ENCODE measurements around the gene CSNK2A1.

- TF ChIP-seq JUND (IDR thresholded peaks at IDR 0.05; ENCODE audit: low read length) (no peak), EGR1 (IDR thresholded peaks at IDR 0.05; ENCODE audit: borderline replicate concordance, low read depth, low read length) (no peak), BRCA1 (IDR thresholded peaks at IDR 0.05; ENCODE audit: low read depth, low read length) (no peak), NRF1 (IDR thresholded peaks at IDR 0.05; ENCODE audit: low read depth, low read length) (no peak), POLR2A (IDR thresholded peaks at IDR 0.05; ENCODE audit: control extremely low read depth in 1 of 2, low read depth in 2 of 2, low read length in 2 of 2) (no peak), CTCF (IDR thresholded peaks at IDR 0.05; ENCODE audit: control extremely low read depth in 1 of 3, insufficient read depth in 1 of 3, low read depth in 1 of 3, low read length in 3 of 3) (no peak), KDM1A (IDR thresholded peaks at IDR 0.05; ENCODE audit: borderline replicate concordance, low read length) (no peak), SIN3A (conservative IDR thresholded peaks at IDR 0.05 in 1 of 2, IDR thresholded peaks at IDR 0.05 in 1 of 2; ENCODE audit: low read depth in 1 of 2, low read length in 2 of 2) (no peak), EP300 (IDR thresholded peaks at IDR 0.05; ENCODE audit: borderline replicate concordance in 1 of 2, low read depth in 2 of 2, low read length in 2 of 2) (no peak)
These were observed 13.4 kb upstream of the CSNK2A1 start for GRCh38 chr20:556984-557383.

All from H1 (cell line).